Esophagus squamous epithelium (tissue), 5 donors: ENCODE results near the gene HSPA4L. TPM values are rescaled to one million over a fixed set of nuclear protein-coding genes. Genes with fewer than 3 reads are reported as not detected.

ENCODE experiments used
- DNase-seq: peaks from one replicate; lab custom pipeline; 2025; lab: John Stamatoyannopoulos, UW
- H3K27ac ChIP-seq, 4 donors: fragments of 200-600 bp; sonication (generic); one replicate each; pipeline ENCODE4 v1.5.1; 2016 to 2019; ENCODE audit warnings: mild to moderate bottlenecking in 1 of 4
- H3K27me3 ChIP-seq, 4 donors: fragments of 200-600 bp; sonication (generic); 1 replicate in 3 of 4; 2 replicates in 1 of 4; pipeline versions ENCODE4 v1.5.1 to v1.6.0; 2017 to 2021; ENCODE audit warnings: antibody characterized with exemption in 1 of 4
- H3K36me3 ChIP-seq, 3 donors: fragments of 200-600 bp; sonication (generic); one replicate each; pipeline ENCODE4 v1.5.1; 2016 to 2019
- H3K4me1 ChIP-seq, 3 donors: fragments of 200-600 bp; sonication (generic); one replicate each; pipeline ENCODE4 v1.5.1; 2017 to 2019
- H3K4me3 ChIP-seq, 4 donors: fragments of 200-600 bp; sonication (generic); 1 replicate in 3 of 4; 2 replicates in 1 of 4; pipeline ENCODE4 v1.5.1; 2016 to 2019; ENCODE audit warnings: mild to moderate bottlenecking in 2 of 4, moderate library complexity in 1 of 4
- H3K9me3 ChIP-seq, 3 donors: fragments of 200-600 bp; sonication (generic); one replicate each; pipeline ENCODE4 v1.5.1; 2016 to 2019
- POLR2A ChIP-seq, 4 donors: fragments of 450-650 bp; IDR thresholded peaks; one replicate each; pipeline ENCODE4 v1.6.1; 2017; ENCODE audit warnings: antibody characterized with exemption in 4 of 4, mild to moderate bottlenecking in 4 of 4, moderate library complexity in 3 of 4
- WGBS, 2 donors: methylation state at CpG; one replicate each; pipeline ENCODE4 v1.1.5; 2018; 5-methylcytosine and 5-hydroxymethylcytosine counted together
- intact Hi-C: fragments of 100-400 bp; cut with DNase I; formaldehyde crosslinking; loops from one replicate; pipeline ENCODE4 v1.15.0; 2022
- total RNA-seq, 4 donors: library from RNA; depleted of rRNA; stranded (reverse); fragments of >200 nt; gene quantifications; one replicate each; pipeline ENCODE4 v1.1.0, GENCODE V29; 2016
- TF ChIP-seq, protein P1 (sequence below), 6 experiments: fragments of 450-650 bp in 4 of 6; fragments of 200-600 bp in 2 of 6; sonication (generic) in 2 of 6; IDR thresholded peaks; one replicate each; pipeline ENCODE4 v1.5.1; 2016 to 2019; ENCODE audit warnings: antibody characterized with exemption in 6 of 6, mild to moderate bottlenecking in 4 of 6, moderate library complexity in 4 of 6
- donor health status: DM: yes; HTN: yes; CAD: no.

Gene HSPA4L
- total RNA-seq, 4 donors from 2014 or later: 19.8 to 45.4 (median 26.7) TPM

DNA sequence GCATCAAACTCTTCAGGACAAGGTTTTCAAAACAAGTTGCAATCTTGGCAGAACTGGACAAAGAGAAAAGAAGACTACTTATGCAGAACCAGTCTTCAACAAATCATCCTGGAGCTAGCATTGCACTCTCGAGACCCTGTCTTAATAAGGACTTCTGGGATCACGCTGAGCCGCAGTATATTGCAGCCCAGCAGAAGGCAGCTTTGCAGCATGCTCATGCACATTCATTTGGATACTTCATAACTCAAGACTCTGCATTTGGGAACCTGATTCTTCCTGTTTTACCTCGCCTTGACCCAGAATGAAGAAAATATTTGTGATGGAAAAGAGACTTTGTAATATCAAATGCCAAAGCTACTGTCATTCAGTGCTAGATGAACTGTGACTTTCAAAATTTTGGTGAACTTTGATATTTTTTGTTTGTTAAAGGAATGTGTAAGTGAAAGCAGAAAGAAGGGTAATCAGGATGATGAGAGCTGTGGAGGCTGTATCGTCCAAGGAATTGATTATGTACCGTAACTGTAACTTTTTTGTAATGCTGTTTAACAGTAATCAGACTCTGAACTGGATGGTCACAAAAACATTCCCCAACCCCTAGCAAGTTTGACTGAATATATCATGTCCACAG, 27.2 kb downstream of the HSPA4L start:
- Histone ChIP-seq H3K36me3 (peaks cover 0 to 88% (median 0%) of the 10 kb centered on the region in 3 donors), H3K27ac (no peak overlapping the region), H3K4me1 (no peaks in the 10 kb centered on the region), H3K4me3 (no peak overlapping the region), H3K9me3 (no peaks in the 10 kb centered on the region), H3K27me3 (no peaks in the 10 kb centered on the region)
- intact Hi-C loops: no loop called here
- 70 to 76% methylated on average over 6 of the region's 6 CpGs for WGBS, 2 donors
- no peak for DNase-seq
- TF ChIP-seq POLR2A (IDR thresholded peaks at IDR 0.05): no peak
- TF ChIP-seq, protein P1, sequence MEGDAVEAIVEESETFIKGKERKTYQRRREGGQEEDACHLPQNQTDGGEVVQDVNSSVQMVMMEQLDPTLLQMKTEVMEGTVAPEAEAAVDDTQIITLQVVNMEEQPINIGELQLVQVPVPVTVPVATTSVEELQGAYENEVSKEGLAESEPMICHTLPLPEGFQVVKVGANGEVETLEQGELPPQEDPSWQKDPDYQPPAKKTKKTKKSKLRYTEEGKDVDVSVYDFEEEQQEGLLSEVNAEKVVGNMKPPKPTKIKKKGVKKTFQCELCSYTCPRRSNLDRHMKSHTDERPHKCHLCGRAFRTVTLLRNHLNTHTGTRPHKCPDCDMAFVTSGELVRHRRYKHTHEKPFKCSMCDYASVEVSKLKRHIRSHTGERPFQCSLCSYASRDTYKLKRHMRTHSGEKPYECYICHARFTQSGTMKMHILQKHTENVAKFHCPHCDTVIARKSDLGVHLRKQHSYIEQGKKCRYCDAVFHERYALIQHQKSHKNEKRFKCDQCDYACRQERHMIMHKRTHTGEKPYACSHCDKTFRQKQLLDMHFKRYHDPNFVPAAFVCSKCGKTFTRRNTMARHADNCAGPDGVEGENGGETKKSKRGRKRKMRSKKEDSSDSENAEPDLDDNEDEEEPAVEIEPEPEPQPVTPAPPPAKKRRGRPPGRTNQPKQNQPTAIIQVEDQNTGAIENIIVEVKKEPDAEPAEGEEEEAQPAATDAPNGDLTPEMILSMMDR (IDR thresholded peaks at IDR 0.05): no peak

DNA sequence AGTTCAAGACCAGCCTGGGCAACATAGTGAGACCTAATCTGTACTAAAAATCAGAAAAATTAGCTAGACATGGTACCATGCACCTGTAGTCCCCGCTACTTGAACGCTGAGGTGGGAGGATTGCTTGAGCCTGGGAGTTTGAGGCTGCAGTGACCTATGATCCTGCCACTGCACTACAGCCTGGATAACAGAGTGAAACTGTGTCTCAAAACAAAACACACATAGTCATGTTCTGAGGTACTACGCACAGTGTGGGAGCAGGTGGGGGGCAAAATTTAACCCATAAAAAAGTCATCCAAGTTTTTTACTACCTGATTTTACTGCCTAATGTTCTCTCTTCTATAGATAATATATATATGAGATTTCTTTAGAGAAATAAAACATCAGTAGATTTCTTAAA, 28.4 kb downstream of the HSPA4L start:
- no peak for TF ChIP-seq POLR2A (IDR thresholded peaks at IDR 0.05)
- WGBS, 2 donors: 85 to 93% methylated on average over 3 of the region's 3 CpGs
- H3K27ac ChIP-seq: no peak overlapping the region
- H3K4me3 ChIP-seq: no peak overlapping the region
- peaks cover 0 to 85% (median 0%) of the 10 kb centered on the region in 3 donors for H3K36me3 ChIP-seq
- no peaks in the 10 kb centered on the region for H3K4me1 ChIP-seq
- no peaks in the 10 kb centered on the region for H3K27me3 ChIP-seq
- no peaks in the 10 kb centered on the region for H3K9me3 ChIP-seq
- intact Hi-C loops: no loop called here
- DNase-seq: no peak

DNA sequence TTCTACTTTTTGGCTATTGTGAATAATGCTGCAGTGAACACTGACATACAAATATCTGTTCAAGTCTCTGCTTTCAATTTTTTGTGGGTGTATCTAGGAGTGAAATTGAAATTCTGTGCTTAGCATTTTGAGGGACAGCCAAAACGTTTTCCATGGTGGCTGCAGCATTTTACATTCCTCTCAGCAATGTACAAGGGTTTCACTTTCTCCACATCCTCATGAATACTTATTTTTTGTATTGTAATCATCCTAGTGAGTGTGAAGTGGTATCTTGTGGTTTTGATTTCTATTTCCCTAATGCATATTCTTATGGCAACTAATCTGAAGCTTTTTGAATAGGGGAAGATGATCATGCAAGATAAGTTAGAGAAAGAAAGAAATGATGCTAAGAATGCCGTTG, 40.3 kb downstream of the HSPA4L start:
- WGBS, 2 donors: 54 to 61% methylated on average over 2 of the region's 2 CpGs
- no peaks in the 10 kb centered on the region for H3K4me1 ChIP-seq
- no peak overlapping the region for H3K4me3 ChIP-seq
- no peaks in the 10 kb centered on the region for H3K27me3 ChIP-seq
- DNase-seq: no peak
- H3K36me3 ChIP-seq: peaks cover 0 to 69% (median 4%) of the 10 kb centered on the region in 3 donors
- intact Hi-C loops: no loop called here
- no peaks in the 10 kb centered on the region for H3K9me3 ChIP-seq
- TF ChIP-seq POLR2A (IDR thresholded peaks at IDR 0.05): no peak
- TF ChIP-seq, protein P1 (IDR thresholded peaks at IDR 0.05): no peak
- no peak overlapping the region for H3K27ac ChIP-seq

DNA sequence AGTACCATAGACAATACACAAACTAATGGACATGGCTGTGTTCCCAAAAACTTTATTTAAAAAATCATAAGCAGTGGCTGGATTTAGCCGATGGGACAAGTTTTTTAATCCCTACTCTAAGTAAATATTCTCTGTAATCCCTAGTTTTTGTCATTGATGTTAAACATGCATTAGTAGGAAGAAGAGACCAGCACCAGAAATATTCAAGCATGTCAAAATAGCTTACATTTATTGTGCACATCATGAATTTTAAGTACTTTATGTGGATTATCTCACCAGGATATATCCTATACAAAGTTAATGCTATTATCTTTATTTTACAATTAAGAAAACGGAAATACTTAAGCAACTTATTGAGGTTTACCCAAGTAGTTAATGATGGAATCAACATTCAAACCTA, 46.0 kb downstream of the HSPA4L start:
- 71 to 73% methylated on average over 2 of the region's 2 CpGs for WGBS, 2 donors
- Histone ChIP-seq H3K9me3 (no peaks in the 10 kb centered on the region), H3K4me1 (no peaks in the 10 kb centered on the region), H3K27ac (no peak overlapping the region), H3K27me3 (no peaks in the 10 kb centered on the region), H3K4me3 (no peak overlapping the region), H3K36me3 (peaks cover 0 to 69% (median 4%) of the 10 kb centered on the region in 3 donors)
- intact Hi-C loops: no loop called here
- no peak for TF ChIP-seq POLR2A (IDR thresholded peaks at IDR 0.05)
- TF ChIP-seq, protein P1 (IDR thresholded peaks at IDR 0.05): no peak
- no peak for DNase-seq

DNA sequence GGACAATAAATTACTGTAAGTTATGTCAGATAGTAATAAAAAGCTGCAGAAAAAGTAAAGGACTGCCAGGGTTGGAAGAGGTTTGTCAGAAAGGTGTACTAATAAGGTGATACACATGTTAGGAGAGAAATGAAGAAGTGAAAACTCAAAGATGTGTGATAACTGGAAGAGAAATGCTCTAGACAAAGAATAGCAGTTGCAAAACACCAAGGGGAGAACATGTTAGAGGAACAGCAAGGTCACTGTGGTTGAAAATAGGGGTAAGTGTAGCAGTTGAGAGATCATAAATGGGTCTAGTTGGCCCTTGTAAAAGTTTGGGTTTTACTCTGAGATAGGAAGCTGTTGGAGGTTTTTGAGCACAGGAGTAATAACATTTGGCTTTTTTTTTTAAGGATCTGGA, 46.9 kb downstream of the HSPA4L start:
- peaks cover 0 to 68% (median under 1%) of the 10 kb centered on the region in 3 donors for H3K36me3 ChIP-seq
- H3K27ac ChIP-seq: no peak overlapping the region
- TF ChIP-seq, protein P1 (IDR thresholded peaks at IDR 0.05): no peak
- no peak for TF ChIP-seq POLR2A (IDR thresholded peaks at IDR 0.05)
- no peak overlapping the region for H3K4me3 ChIP-seq
- H3K4me1 ChIP-seq: no peaks in the 10 kb centered on the region
- no peak for DNase-seq
- no peaks in the 10 kb centered on the region for H3K27me3 ChIP-seq
- intact Hi-C loops: no loop called here
- H3K9me3 ChIP-seq: no peaks in the 10 kb centered on the region
